Activated T-helper 1 cell treated with anti-CD3 and anti-CD28 coated beads, Interleukin-2, amount 50 U/mL, for 16 hours (primary cell): Measurements from ENCODE around the gene MAP2K4.

Source experiments
- DNase-seq, 2 donors: peaks; one replicate each; pipeline ENCODE4 v3.0.0-alpha.2; 2020; ENCODE audit warnings: low read depth in 1 of 2, low spot score in 1 of 2

MAP2K4 gene

GRCh38 chr17:12037970-12038369 is 17.3 kb downstream of the MAP2K4 start:
- DNase-seq = no peak

- no peak for DNase-seq
These were observed 19.8 kb downstream of the MAP2K4 start for GRCh38 chr17:12040478-12040877.

DNA sequence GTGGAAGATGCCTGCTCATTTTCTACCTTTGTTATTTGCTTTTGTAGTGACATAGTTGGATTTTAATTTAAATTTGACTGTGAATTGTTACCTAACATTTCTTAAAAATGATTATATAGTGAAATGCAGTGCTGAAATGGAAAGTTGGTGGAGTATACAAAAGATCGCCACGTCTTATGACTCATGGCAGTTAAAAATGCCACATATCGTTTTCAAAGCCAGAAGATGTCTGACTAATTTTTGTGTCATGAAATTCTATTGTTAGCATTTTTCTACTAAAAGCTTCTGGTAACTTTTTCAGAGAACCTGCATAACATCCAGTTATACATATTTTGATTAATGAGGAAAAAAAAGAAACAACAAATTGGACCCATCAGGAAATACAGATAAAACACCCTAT is 20.6 kb downstream of the MAP2K4 start:
- DNase-seq = no peak

- no peak for DNase-seq
These were observed 23.0 kb downstream of the MAP2K4 start for GRCh38 chr17:12043702-12044101.

- DNase-seq = no peak
These were observed 26.1 kb downstream of the MAP2K4 start for GRCh38 chr17:12046786-12047185.

GRCh38 chr17:12047681-12048376 is 27.2 kb downstream of the MAP2K4 start:
- DNase-seq = no peak

- DNase-seq = no peak
These were observed 28.3 kb downstream of the MAP2K4 start for GRCh38 chr17:12048843-12049473.

GRCh38 chr17:12050646-12051225 is 30.1 kb downstream of the MAP2K4 start:
- no peak for DNase-seq

- no peak for DNase-seq
These were observed 32.9 kb downstream of the MAP2K4 start for GRCh38 chr17:12053552-12053951.

GRCh38 chr17:12055889-12056288 is 35.2 kb downstream of the MAP2K4 start:
- no peak for DNase-seq

DNA sequence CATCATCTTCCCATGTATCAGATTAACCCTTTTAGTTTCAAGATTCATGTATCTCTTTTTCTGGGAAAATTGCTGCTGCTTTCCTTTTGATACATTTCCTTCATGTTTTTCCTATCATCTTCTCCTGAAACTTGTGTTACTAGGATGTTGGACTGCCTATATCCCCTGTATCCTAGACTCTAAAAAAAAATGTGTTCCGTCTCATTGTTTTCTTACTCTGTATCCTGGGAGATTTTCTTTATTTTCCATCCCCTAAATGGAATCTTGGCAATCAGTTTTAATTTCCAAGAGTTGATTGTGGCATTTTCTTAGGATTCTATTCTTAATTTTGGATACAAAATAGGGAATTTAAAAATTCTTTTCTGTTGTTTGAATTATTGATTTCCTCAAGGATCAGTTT is 36.8 kb downstream of the MAP2K4 start:
- no peak for DNase-seq

DNA sequence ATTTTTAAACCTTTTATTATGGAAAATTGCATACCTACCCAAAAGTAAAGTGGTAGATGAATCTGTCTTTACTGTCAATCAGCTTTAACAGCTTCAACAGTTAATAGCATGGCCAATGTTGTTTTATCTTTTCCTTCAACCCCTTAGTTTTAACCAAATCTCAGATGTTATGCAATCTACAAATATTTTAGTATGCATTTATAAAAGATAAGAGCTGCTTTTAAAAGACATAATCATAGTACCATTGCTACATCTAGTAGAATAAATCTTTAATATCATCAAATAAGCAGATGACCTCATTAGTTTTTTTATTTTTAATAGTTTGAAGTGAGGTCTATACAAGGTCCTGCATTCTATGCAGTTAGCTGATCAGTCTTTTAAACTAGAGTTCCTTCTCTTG is 37.9 kb downstream of the MAP2K4 start:
- DNase-seq = no peak

- no peak for DNase-seq
These were observed 41.6 kb downstream of the MAP2K4 start for GRCh38 chr17:12062249-12062648.

DNA sequence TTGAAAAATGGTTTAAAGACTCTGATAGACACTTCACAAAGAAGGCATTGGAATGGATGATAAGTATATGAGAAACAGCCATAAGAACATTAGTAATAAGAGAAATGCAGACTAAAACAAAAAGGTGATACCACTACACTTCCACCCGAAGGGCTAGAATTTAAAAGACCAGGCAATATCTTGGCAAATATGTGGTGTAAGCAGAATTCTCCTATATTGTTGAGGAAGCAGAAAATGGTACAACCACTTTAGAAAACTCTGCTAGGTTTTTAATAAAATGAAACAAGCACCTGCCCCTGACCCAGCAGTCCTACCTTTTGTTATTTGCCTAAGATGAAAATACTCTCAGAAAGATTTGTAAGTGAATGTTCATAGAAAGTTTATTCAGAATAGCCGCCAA is 43.7 kb downstream of the MAP2K4 start:
- no peak for DNase-seq

DNA sequence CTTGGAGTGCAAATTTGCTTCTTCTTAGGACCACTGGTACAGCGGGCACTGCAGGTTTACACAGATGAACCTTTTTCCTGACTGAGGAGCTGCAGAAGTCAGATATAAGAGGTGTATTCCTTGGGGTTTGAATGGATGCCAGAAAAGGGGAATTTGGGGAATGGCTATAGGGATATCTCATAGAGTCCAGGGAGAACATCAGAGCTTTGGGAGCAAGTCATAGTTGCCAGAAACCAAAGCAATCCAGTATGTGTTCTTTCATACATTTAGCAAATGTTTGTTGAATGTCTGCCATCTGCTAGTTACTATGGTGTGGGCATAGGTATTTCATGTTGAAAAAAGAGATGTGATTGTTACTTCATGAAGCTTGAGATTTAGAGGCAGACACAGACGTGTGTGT is 46.8 kb downstream of the MAP2K4 start:
- no peak for DNase-seq

DNA sequence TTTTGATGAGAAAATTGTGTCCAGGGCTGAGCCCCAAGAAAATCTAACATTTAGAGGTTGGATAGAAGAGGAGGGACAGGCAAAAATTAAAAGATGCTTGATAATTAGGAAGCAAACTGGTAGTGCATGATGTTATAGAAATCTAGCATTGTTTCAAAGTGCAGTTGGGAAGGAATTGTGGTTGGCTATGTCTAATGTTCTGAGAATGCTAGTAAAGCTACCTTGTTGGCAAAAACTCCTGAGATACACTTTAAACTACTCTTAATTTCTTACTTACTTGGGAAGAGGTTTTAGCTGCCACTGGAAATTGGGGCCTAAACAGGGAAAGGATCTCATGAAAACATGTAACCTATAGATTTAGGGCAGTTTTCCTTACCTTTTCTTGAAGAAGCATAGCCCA is 48.3 kb downstream of the MAP2K4 start:
- no peak for DNase-seq

- DNase-seq = no peak
These were observed 49.9 kb downstream of the MAP2K4 start for GRCh38 chr17:12070561-12070960.

GRCh38 chr17:12074346-12074745 is 53.7 kb downstream of the MAP2K4 start:
- no peak for DNase-seq

DNA sequence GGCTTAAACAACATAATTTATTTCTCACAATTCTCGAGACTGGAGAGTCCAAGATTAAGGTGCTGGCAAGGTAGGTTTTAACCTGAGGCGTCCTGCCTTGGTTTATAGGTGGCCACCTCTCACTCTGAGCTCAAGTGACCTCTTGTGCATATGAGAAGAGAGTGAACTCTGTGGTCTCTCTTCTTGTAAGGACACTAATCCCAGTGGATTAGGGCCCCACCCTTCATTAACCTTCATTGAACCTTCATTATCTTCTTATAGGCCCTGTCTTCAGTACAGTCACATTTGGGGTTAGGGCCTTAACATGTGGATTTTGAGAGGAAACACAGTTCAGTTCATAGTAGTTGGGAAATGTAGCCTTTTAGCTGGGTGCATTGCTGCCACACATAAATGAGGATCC is 57.1 kb downstream of the MAP2K4 start:
- DNase-seq = no peak

DNA sequence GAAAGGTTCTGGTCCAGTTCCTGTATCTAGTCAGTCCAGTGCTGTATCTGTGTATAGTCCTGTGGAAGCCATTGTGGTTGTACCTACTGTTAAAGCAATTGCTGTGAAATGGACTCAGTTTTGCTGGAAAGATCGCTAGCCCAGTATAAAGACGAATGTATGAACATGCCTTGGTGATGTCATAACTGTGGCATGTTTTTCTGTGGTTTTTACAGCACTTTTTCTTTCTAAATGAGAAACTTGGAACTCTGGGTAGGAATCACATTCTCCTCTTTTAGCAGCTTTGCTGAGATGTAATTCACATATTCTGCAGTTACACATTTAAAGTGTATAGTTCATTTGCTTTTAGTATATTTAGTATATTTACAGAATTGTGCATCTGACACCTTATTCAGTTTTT is 58.1 kb downstream of the MAP2K4 start:
- no peak for DNase-seq

DNA sequence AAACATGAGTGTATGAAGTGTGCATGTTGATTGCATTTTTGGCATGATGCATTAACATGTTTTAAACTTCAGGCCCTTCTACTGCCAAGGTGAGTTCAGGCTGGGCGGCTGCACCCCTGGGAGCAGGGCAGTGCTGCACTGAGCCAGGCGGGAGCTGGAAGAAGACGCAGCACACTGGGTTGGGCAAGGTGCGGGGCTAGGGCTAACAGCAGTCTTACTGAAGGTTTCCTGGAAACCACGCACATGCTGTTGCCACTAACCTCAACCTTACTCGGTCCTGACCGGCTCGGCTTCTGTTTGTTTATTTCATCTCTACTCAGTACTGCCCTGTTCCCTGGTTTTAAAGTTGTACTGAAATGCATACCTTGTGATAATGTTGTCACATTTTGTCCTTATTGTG is 61.0 kb downstream of the MAP2K4 start:
- DNase-seq = no peak

- no peak for DNase-seq
These were observed 64.6 kb downstream of the MAP2K4 start for GRCh38 chr17:12085076-12085949.
